ENCODE results near the gene DIPK1A. TPM values are rescaled to one million over a fixed set of nuclear protein-coding genes. Genes with fewer than 3 reads are reported as not detected.

DIPK1A gene
- total RNA-seq, 1 experiment from 2014 or later, result 10.5 TPM

GRCh38 chr1:92993581-92993980 lies 32.3 kb upstream of the DIPK1A start:
- no peaks in the 10 kb centered on the region for H3K79me2 ChIP-seq (ENCODE audit: low read depth)
- intact Hi-C loops (cut with micrococcal nuclease; ENCODE audit: unreplicated experiment), result no loop called here
- H4K20me1 ChIP-seq (ENCODE audit: insufficient read depth), result no peaks in the 10 kb centered on the region
- H3K36me3 ChIP-seq (ENCODE audit: low read depth), result no peaks in the 10 kb centered on the region
- CTCF ChIA-PET, result interaction anchor here (0.6 to 1.5 kb wide), 4 partner anchors 25 to 141 kb away, joined by 3 to 6 read pairs (median 4); no protein-coding TSS in a partner anchor
- BruUV-seq (replicated peaks), result no TSS peak
- peaks cover 62% of the 10 kb centered on the region for H3K4me1 ChIP-seq (replicated peaks; ENCODE audit: insufficient read depth)
- H3K9me2 ChIP-seq (ENCODE audit: insufficient read depth), result no peaks in the 10 kb centered on the region
- no peak for DNase-seq
- TF ChIP-seq EZH2 (IDR thresholded peaks at IDR 0.05; ENCODE audit: low read depth) (no peak), CTCF (conservative IDR thresholded peaks at IDR 0.05) (no peak)
- H2AFZ ChIP-seq, result no peak overlapping the region
- peaks cover 30% of the 10 kb centered on the region for H3F3A ChIP-seq (ENCODE audit: insufficient read depth, low read depth)
- H3K4me2 ChIP-seq, result no peak overlapping the region
- H3K27ac ChIP-seq, result no peak overlapping the region
- POLR2A ChIA-PET (ENCODE audit: unreplicated experiment), result interaction anchor here (0.6 to 0.7 kb wide), 2 partner anchors 135 to 414 kb away, joined by 3 to 9 read pairs; no protein-coding TSS in a partner anchor
- H3K27me3 ChIP-seq (ENCODE audit: insufficient read depth, low read depth), result no peaks in the 10 kb centered on the region
- H3K4me3 ChIP-seq, result no peak overlapping the region
- H3K9me3 ChIP-seq (ENCODE audit: insufficient read depth, low read depth), result no peaks in the 10 kb centered on the region

- Histone ChIP-seq H3K9me2 (ENCODE audit: insufficient read depth) (no peaks in the 10 kb centered on the region), H3K4me1 (replicated peaks; ENCODE audit: insufficient read depth) (peaks cover 55% of the 10 kb centered on the region), H3K36me3 (ENCODE audit: low read depth) (no peaks in the 10 kb centered on the region), H3K27me3 (ENCODE audit: insufficient read depth, low read depth) (no peaks in the 10 kb centered on the region), H4K20me1 (ENCODE audit: insufficient read depth) (no peaks in the 10 kb centered on the region), H3K4me2 (no peak overlapping the region), H2AFZ (no peak overlapping the region), H3K79me2 (ENCODE audit: low read depth) (no peaks in the 10 kb centered on the region), H3K4me3 (no peak overlapping the region), H3K27ac (no peak overlapping the region), H3F3A (ENCODE audit: insufficient read depth, low read depth) (peaks cover 30% of the 10 kb centered on the region), H3K9me3 (ENCODE audit: insufficient read depth, low read depth) (no peaks in the 10 kb centered on the region)
- no peak for DNase-seq
- TF ChIP-seq CTCF (conservative IDR thresholded peaks at IDR 0.05) (no peak), EZH2 (IDR thresholded peaks at IDR 0.05; ENCODE audit: low read depth) (no peak)
- no TSS peak for BruUV-seq (replicated peaks)
- CTCF ChIA-PET, result interaction anchor here (0.6 to 1.5 kb wide), 2 partner anchors 58 to 136 kb away, joined by 3 to 4 read pairs; no protein-coding TSS in a partner anchor
- intact Hi-C loops (cut with micrococcal nuclease; ENCODE audit: unreplicated experiment), result no loop called here
- POLR2A ChIA-PET (ENCODE audit: unreplicated experiment), result no interaction called here
Measured at GRCh38 chr1:92992877-92993276, 31.6 kb upstream of the DIPK1A start.

- H3K4me1 ChIP-seq (replicated peaks; ENCODE audit: insufficient read depth), result peaks cover 47% of the 10 kb centered on the region
- H3K27ac ChIP-seq, result no peak overlapping the region
- intact Hi-C loops (cut with micrococcal nuclease; ENCODE audit: unreplicated experiment), result no loop called here
- H3K9me2 ChIP-seq (ENCODE audit: insufficient read depth), result no peaks in the 10 kb centered on the region
- no peaks in the 10 kb centered on the region for H3K9me3 ChIP-seq (ENCODE audit: insufficient read depth, low read depth)
- H3K27me3 ChIP-seq (ENCODE audit: insufficient read depth, low read depth), result no peaks in the 10 kb centered on the region
- peaks cover 30% of the 10 kb centered on the region for H3F3A ChIP-seq (ENCODE audit: insufficient read depth, low read depth)
- H3K4me2 ChIP-seq, result no peak overlapping the region
- ChIA-PET POLR2A (ENCODE audit: unreplicated experiment) (interaction anchor here (0.6 kb wide), 1 partner anchor 70 kb away, joined by 4 read pairs; no protein-coding TSS in a partner anchor), CTCF (no interaction called here)
- H2AFZ ChIP-seq, result no peak overlapping the region
- DNase-seq, result no peak
- no peaks in the 10 kb centered on the region for H4K20me1 ChIP-seq (ENCODE audit: insufficient read depth)
- no TSS peak for BruUV-seq (replicated peaks)
- H3K4me3 ChIP-seq, result no peak overlapping the region
- TF ChIP-seq CTCF (conservative IDR thresholded peaks at IDR 0.05), result no peak
- TF ChIP-seq EZH2 (IDR thresholded peaks at IDR 0.05; ENCODE audit: low read depth), result no peak
- no peaks in the 10 kb centered on the region for H3K79me2 ChIP-seq (ENCODE audit: low read depth)
- no peaks in the 10 kb centered on the region for H3K36me3 ChIP-seq (ENCODE audit: low read depth)
Measured at GRCh38 chr1:92992054-92992453, 30.8 kb upstream of the DIPK1A start.

Measured in PC-9 (cell line).